ENCODE data around the gene CTTNBP2. TPM values are rescaled to one million over a fixed set of nuclear protein-coding genes. Genes with fewer than 3 reads are reported as not detected.

CTTNBP2 gene
- total and polyA plus RNA-seq, 2 of the 4 experiments (the other 2 are of a cell fraction) = 6.6 to 11.3 TPM

DNA sequence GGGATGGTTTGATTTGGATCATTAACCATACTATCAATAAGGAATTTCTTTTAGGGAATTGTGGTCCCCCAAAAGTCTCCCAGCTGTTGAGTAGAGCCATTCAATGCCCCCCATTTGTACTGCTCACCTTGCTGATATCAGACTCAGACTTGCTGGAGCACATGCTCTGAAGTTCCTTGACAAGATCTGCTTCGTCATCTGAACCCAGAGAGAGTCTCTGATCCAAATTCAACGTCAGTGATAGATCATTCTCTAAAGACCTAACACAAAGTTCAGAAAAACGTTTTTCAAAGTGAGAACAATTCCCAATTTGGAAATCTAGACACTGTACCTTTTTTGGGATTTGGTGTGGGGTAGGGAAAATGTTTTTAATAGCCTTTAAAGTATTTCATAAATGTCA lies 153.9 kb downstream of the CTTNBP2 start:
- intact Hi-C loops (cut with micrococcal nuclease) = loop anchor here (5.0 to 10.0 kb wide), 4 partner anchors 132 to 787 kb away; no protein-coding TSS in a partner anchor
- H3K4ac ChIP-seq (ENCODE audit: low read depth, low read length) = no peak overlapping the region
- no peaks in the 10 kb centered on the region for H3K9me1 ChIP-seq (ENCODE audit: insufficient read depth, low read length)

More for the DNA sequence above, 153.9 kb downstream of the CTTNBP2 start:
- Histone ChIP-seq H3K4me2 (ENCODE audit: low read depth, low read length) (no peak overlapping the region), H3K9ac (ENCODE audit: low read depth, low read length) (no peak overlapping the region), H3K79me1 (ENCODE audit: low read depth in 1 of 2, low read length in 2 of 2) (no peaks in the 10 kb centered on the region; a peak in 1 of 4 replicates), H3K56ac (ENCODE audit: extremely low read depth, insufficient read depth, low read length) (no peak overlapping the region), H4K8ac (ENCODE audit: low read depth in 2 of 2, low read length in 2 of 2) (no peak overlapping the region), H3K4me3 (ENCODE audit: insufficient read depth, low read depth, low read length) (no peak overlapping the region), H2BK15ac (ENCODE audit: low read depth, low read length) (no peak overlapping the region), H2AK9ac (replicated peaks; ENCODE audit: low read depth, low read length, poor library complexity) (no peak overlapping the region), H3K27ac (ENCODE audit: insufficient read depth, low read length) (no peak overlapping the region), H4K5ac (ENCODE audit: low read depth, low read length) (no peak overlapping the region), H3K36me3 (ENCODE audit: control insufficient read depth, insufficient read depth, low read length) (peaks cover 1% of the 10 kb centered on the region; the same call in 1 of the 2 replicates), H4K20me1 (ENCODE audit: insufficient read depth, low read length) (no peaks in the 10 kb centered on the region), H4K91ac (ENCODE audit: insufficient read depth, low read depth, low read length) (no peak overlapping the region), H3K27me3 (ENCODE audit: control insufficient read depth, insufficient read depth, low read length) (no peaks in the 10 kb centered on the region), H2BK20ac (ENCODE audit: low read depth, low read length) (no peak overlapping the region), H2BK120ac (ENCODE audit: low read depth, low read length) (no peak overlapping the region), H3K9me3 (ENCODE audit: control insufficient read depth, insufficient read depth, low read length) (no peaks in the 10 kb centered on the region), H3K23ac (ENCODE audit: low read depth, low read length) (no peak overlapping the region), H2AFZ (replicated peaks; ENCODE audit: low read length, poor library complexity) (no peak overlapping the region), H2BK5ac (ENCODE audit: low read depth, low read length, poor library complexity, severe bottlenecking) (no peak overlapping the region), H3K18ac (ENCODE audit: low read depth, low read length) (no peak overlapping the region), H2AK5ac (ENCODE audit: low read depth, low read length) (no peak overlapping the region), H3K4me1 (ENCODE audit: control insufficient read depth, insufficient read depth, low read length) (no peaks in the 10 kb centered on the region), H3K14ac (replicated peaks; ENCODE audit: low read depth, low read length) (no peak overlapping the region)
- no TSS peak for BruUV-seq (replicated peaks)
- WGBS, 2 experiments (ENCODE audit: extremely low coverage in 2 of 2, insufficient read length in 1 of 2) = no CpG with 5 or more reads among the region's 3 CpGs
- ChIA-PET POLR2A (ENCODE audit: unreplicated experiment) (no interaction called here), CTCF (interaction anchor here (1.0 kb wide), 1 partner anchor 261 kb away, joined by 3 read pairs; no protein-coding TSS in a partner anchor)
- ATAC-seq (ENCODE audit: low read depth) = no peak
- no peak for DNase-seq
- in situ Hi-C loops (cut with MboI; ENCODE audit: low sequenced_read_pairs) (loop anchor here (10.0 to 25.0 kb wide), 2 partner anchors 265 to 782 kb away; no protein-coding TSS in a partner anchor), dilution Hi-C loops (cut with HindIII; ENCODE audit: low sequenced_read_pairs, unreplicated experiment) (no loop called here)
- TF ChIP-seq MXI1 (IDR thresholded peaks at IDR 0.05; ENCODE audit: borderline replicate concordance, low read depth, low read length) (no peak), NFE2L2 (IDR thresholded peaks at IDR 0.05; ENCODE audit: low read depth, low read length) (no peak), BHLHE40 (IDR thresholded peaks at IDR 0.05; ENCODE audit: low read depth, low read length) (no peak), RAD21 (IDR thresholded peaks at IDR 0.05; ENCODE audit: low read length) (no peak), FOS (IDR thresholded peaks at IDR 0.05; ENCODE audit: low read depth, low read length) (no peak), RFX5 (IDR thresholded peaks at IDR 0.05; ENCODE audit: low read depth, low read length) (no peak), MAZ (IDR thresholded peaks at IDR 0.05; ENCODE audit: borderline replicate concordance, low read depth, low read length) (no peak), MAFK (IDR thresholded peaks at IDR 0.05; ENCODE audit: low read depth, low read length) (no peak), SMC3 (IDR thresholded peaks at IDR 0.05; ENCODE audit: low read depth, low read length) (no peak), POLR2A (IDR thresholded peaks at IDR 0.05; ENCODE audit: low read depth, low read length) (no peak), CEBPB (IDR thresholded peaks at IDR 0.05; ENCODE audit: low read depth, low read length) (no peak), CHD1 (IDR thresholded peaks at IDR 0.05; ENCODE audit: low read depth, low read length) (no peak), RCOR1 (IDR thresholded peaks at IDR 0.05; ENCODE audit: insufficient replicate concordance, low read length) (no peak)
- TF ChIP-seq, protein P1, sequence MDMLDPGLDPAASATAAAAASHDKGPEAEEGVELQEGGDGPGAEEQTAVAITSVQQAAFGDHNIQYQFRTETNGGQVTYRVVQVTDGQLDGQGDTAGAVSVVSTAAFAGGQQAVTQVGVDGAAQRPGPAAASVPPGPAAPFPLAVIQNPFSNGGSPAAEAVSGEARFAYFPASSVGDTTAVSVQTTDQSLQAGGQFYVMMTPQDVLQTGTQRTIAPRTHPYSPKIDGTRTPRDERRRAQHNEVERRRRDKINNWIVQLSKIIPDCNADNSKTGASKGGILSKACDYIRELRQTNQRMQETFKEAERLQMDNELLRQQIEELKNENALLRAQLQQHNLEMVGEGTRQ (IDR thresholded peaks at IDR 0.05; ENCODE audit: low read depth, low read length) = no peak
- TF ChIP-seq, protein P2, sequence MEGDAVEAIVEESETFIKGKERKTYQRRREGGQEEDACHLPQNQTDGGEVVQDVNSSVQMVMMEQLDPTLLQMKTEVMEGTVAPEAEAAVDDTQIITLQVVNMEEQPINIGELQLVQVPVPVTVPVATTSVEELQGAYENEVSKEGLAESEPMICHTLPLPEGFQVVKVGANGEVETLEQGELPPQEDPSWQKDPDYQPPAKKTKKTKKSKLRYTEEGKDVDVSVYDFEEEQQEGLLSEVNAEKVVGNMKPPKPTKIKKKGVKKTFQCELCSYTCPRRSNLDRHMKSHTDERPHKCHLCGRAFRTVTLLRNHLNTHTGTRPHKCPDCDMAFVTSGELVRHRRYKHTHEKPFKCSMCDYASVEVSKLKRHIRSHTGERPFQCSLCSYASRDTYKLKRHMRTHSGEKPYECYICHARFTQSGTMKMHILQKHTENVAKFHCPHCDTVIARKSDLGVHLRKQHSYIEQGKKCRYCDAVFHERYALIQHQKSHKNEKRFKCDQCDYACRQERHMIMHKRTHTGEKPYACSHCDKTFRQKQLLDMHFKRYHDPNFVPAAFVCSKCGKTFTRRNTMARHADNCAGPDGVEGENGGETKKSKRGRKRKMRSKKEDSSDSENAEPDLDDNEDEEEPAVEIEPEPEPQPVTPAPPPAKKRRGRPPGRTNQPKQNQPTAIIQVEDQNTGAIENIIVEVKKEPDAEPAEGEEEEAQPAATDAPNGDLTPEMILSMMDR (conservative IDR thresholded peaks at IDR 0.05; ENCODE audit: low read depth, low read length) = no peak
- TF ChIP-seq, protein P3, sequence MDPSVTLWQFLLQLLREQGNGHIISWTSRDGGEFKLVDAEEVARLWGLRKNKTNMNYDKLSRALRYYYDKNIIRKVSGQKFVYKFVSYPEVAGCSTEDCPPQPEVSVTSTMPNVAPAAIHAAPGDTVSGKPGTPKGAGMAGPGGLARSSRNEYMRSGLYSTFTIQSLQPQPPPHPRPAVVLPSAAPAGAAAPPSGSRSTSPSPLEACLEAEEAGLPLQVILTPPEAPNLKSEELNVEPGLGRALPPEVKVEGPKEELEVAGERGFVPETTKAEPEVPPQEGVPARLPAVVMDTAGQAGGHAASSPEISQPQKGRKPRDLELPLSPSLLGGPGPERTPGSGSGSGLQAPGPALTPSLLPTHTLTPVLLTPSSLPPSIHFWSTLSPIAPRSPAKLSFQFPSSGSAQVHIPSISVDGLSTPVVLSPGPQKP (IDR thresholded peaks at IDR 0.05; ENCODE audit: borderline replicate concordance, low read depth, low read length) = no peak
